HUES48 (cell line): ENCODE data around the gene PER1.

Source experiments
- H3K27ac ChIP-seq: one replicate; pipeline ENCODE4 v1.7.0; 2013; ENCODE audit warnings: low read depth, low read length, inconsistent platforms
- H3K27me3 ChIP-seq: 2 replicates; pipeline ENCODE4 v1.6.1; 2013; ENCODE audit warnings: mild to moderate bottlenecking, low read length; ENCODE audit not compliant: control insufficient read depth, insufficient read depth
- H3K36me3 ChIP-seq: 2 replicates; pipeline ENCODE4 v1.6.1; 2013; ENCODE audit warnings: low read length; ENCODE audit not compliant: control insufficient read depth, insufficient read depth
- H3K4me1 ChIP-seq: 2 replicates; pipeline ENCODE4 v1.6.1; 2013; ENCODE audit warnings: mild to moderate bottlenecking, low read length; ENCODE audit not compliant: control insufficient read depth, insufficient read depth
- H3K4me3 ChIP-seq: 2 replicates; pipeline ENCODE4 v1.5.1; 2013; ENCODE audit warnings: mild to moderate bottlenecking, low read depth, low read length
- H3K9ac ChIP-seq: 2 replicates; pipeline ENCODE4 v1.6.1; 2013; ENCODE audit warnings: mild to moderate bottlenecking, low read depth, low read length, moderate library complexity
- H3K9me3 ChIP-seq: 2 replicates; pipeline ENCODE4 v1.6.1; 2013; ENCODE audit warnings: low read length; ENCODE audit not compliant: control insufficient read depth, insufficient read depth

Gene PER1

DNA sequence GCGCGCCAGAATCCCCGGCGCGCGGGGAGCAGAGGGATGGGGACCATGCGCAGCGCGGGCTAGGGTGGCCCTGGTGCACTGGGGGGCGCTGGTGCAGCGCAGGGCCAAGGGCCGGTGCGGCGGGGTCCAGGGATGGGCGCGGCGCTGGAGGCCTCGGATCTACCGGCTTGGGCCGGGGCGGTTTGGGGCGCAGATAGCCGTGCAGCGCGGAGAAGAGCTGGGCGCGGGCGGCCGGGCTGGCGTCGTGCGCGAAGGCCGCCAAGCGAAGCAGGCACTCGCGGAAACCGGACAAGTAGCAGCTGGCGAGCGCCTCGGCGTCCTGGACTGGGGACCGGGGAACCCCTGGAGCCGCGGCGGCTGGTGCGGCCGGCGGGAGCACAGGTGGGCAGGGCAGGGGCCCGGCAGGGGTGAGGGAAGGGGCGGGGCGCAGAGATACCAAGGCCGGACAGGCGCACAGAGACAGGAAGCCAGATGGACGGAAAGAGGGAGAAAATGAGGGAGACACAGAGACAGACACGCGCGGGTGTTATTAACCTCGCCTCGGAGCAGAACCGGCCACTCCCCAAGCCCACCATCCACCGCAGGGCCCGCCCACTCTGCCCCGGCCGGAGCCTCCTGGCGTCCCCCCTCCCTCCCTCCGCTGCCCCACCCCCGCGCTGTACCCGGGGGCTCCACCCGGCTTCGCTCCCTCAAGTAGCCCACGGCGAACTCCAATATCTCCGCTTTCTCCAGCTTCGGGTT lies 30.4 kb downstream of the PER1 start:
- Histone ChIP-seq H3K27ac (no peak overlapping the region), H3K4me1 (peaks cover 23% of the 10 kb centered on the region), H3K9ac (no peak overlapping the region), H3K4me3 (peak overlapping the region; percentile 88), H3K9me3 (no peaks in the 10 kb centered on the region), H3K36me3 (no peaks in the 10 kb centered on the region), H3K27me3 (peaks cover 57% of the 10 kb centered on the region)

DNA sequence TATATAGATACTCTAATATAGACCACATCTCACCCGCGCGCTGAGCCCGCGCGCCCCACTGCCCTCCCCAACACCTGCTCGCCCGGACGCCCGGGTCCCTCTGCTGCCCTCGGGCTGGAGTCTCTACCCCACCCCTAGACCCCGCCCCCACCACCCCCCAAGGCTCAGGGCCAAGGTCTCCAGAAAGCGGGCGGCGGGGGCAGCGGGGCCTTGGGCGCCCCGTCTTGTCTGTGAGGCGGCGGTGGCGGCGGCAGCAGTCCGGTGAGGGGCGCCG lies 30.9 kb downstream of the PER1 start:
- H3K27ac ChIP-seq: no peak overlapping the region
- peaks cover 59% of the 10 kb centered on the region for H3K27me3 ChIP-seq
- H3K9me3 ChIP-seq: no peaks in the 10 kb centered on the region
- peak overlapping the region; percentile 88 for H3K4me3 ChIP-seq
- no peaks in the 10 kb centered on the region for H3K36me3 ChIP-seq
- peaks cover 21% of the 10 kb centered on the region for H3K4me1 ChIP-seq
- H3K9ac ChIP-seq: no peak overlapping the region

DNA sequence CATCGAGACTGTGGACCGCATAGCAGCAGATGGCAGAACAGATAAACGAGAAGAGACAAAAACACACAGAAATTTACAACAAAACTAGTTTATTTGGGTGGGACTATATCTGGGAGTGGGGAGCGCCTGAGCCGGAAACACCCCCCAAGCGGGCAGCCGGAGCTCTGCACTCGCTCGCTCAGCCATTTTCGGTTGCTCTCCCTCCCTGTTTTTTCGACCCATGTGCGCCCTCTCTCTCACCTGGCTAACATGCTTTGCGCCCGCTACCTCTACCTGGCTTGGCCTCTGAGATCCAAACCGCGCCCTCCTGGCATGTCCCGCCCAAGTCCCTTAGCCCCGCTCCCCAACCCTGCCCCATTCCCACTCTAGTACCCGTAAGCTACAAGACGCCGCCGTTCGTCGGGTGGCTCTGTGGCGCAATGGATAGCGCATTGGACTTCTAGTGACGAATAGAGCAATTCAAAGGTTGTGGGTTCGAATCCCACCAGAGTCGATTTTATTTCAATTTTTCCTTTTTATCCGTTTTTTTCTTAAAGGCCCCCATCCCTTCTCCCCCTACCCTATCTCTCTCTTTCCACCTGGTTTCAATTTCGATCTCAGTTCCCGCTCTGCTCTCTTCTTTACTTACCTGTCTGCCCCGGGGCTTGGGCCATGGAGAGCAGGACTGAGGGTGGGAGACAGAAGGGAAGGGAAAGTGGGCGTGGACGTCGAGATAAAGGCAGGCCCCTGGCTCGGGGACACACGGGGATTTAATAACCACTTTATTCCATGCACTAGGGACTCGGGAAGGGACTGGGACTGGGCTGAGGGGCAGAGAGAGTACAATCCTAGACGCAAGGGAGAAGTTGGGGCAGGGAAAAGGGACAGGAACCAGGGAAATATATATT lies 31.4 kb downstream of the PER1 start:
- Histone ChIP-seq H3K9ac (peak overlapping the region; percentile 36; the same call in 1 of the 2 replicates), H3K36me3 (no peaks in the 10 kb centered on the region), H3K27me3 (peaks cover 62% of the 10 kb centered on the region), H3K4me1 (peaks cover 21% of the 10 kb centered on the region), H3K27ac (peak overlapping the region; percentile 7), H3K4me3 (peak overlapping the region; percentile 88), H3K9me3 (no peaks in the 10 kb centered on the region)

DNA sequence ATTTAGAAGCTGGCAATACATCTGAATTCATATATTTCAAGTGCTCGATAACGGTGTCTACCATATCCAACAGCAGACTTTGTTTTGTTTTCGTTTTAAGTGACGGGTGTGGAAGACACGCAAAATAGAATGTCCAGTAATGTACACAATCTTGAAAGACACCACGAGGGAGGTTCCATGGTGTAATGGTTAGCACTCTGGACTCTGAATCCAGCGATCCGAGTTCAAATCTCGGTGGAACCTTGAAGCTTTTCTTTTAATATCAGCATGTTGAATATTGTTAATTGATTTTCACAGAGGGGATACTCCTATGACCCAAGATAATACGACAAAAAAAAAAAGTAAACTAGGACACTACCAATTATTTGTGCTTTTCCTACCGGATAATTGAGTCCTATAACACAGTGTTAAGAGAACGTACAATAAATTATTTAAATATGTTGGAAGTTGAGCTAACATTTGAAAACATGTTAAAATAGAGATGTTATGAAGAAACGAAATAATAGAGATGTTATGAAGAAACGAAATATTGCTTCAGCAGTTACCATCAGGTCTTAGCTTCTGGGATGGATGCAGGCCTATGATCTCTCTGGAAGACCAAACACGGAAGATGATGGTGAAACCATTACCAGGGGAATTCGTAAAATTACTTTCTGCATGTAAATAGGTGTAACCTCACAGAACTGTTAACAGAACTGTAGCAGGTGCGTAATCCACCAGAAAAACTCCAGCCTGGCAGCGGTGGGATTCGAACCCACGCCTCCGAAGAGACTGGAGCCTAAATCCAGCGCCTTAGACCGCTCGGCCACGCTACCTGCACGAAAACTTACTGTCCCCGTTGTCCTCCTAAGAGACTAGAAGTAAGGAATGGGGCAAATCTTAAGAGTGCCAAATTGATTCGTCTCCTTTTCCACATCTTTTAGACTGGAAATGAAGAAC lies 32.4 kb downstream of the PER1 start:
- peak overlapping the region; percentile 88 for H3K4me3 ChIP-seq
- no peaks in the 10 kb centered on the region for H3K9me3 ChIP-seq
- no peaks in the 10 kb centered on the region for H3K36me3 ChIP-seq
- H3K9ac ChIP-seq: peak overlapping the region; percentile 36; the same call in 1 of the 2 replicates
- H3K4me1 ChIP-seq: peaks cover 17% of the 10 kb centered on the region
- H3K27ac ChIP-seq: peak overlapping the region; percentile 7
- H3K27me3 ChIP-seq: peaks cover 64% of the 10 kb centered on the region

DNA sequence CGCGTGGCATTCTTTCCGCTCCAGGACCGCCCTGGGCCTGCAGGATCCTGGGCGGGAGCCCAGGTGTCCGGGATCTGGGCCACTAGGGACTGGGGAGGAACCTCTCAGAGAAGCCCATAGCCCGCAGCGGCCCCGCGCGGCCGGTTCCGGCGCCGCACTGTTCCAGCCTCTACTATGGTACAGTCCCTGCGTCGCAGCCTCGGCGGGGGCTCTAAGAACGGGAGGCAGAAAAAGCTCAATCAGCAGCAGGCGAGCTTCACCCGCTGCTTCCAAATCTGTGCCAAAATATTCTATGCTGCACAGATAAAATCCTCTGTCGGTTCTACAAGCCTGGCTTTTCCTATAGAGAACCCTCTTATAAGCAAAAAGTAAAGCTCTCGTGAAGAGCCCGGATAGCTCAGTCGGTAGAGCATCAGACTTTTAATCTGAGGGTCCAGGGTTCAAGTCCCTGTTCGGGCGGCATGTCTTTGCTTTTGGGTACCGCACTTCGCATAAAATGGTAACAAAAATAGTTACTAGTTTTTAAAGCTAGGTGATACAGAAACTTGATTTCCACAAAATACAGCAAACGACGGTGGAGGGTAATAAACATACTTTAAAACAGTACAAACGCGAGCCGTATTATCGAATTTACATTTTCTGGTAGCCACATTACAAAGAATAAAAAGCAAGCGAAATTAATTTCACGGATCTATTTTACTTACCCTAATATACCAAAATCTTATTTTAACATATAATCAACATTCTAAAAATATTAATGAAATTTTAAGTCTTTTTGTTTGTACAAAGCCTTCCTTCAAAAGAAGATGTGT lies 33.2 kb downstream of the PER1 start:
- H3K27me3 ChIP-seq: peaks cover 61% of the 10 kb centered on the region
- H3K4me3 ChIP-seq: peak overlapping the region; percentile 88
- H3K27ac ChIP-seq: no peak overlapping the region
- no peak overlapping the region for H3K9ac ChIP-seq
- H3K36me3 ChIP-seq: no peaks in the 10 kb centered on the region
- peaks cover 9% of the 10 kb centered on the region; the same call in 1 of the 2 replicates for H3K4me1 ChIP-seq
- H3K9me3 ChIP-seq: no peaks in the 10 kb centered on the region

DNA sequence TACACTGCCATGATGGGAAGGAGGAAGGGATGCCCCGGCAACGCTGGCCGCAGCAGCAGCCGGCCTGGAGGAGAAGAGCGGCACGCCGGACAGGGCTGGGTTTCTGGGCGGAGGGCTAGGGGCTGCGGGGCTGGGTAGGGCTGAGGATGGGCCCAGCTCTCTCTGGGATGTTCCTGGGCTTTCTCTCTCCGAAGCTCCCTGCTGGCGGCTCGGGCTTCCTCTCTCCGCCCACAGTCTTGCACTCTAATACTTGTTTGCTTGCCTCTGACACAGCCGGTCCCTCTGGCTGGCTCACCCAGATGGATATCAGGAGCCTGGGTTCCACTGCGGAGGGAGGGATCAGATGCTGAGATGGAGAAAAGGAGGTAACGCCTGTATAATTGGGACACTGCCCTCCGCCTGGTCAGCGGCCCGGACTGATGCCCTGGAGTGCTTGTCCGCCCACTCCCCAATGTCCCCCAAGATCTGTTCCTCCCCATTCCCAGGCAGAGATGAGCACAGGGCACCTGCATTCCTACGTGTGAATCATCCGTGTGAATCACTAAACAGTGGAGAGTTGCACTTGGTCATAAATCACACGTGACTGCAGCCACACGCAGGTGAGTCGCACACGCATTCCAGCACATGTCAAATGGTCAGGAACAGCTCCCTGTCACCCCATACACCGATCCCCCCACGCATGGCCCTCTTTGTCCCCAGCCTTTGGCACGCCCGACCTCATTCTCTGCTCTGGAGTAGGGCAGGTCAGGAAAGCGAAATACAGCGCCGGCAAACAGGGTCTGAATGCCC lies 34.0 kb downstream of the PER1 start, which contains the start of gene ALOXE3:
TSS of gene ALOXE3 (minus strand) at position 535 of the 789 bp plus-strand sequence. CDS start at position 11, 524 bp downstream.
- H3K36me3 ChIP-seq: no peaks in the 10 kb centered on the region
- H3K9ac ChIP-seq: no peak within 1 kb of the TSS
- peak within 1 kb of the TSS; percentile 88 for H3K4me3 ChIP-seq
- no peaks in the 10 kb centered on the region for H3K9me3 ChIP-seq
- peaks cover 9% of the 10 kb centered on the region; the same call in 1 of the 2 replicates for H3K4me1 ChIP-seq
- H3K27me3 ChIP-seq: peaks cover 53% of the 10 kb centered on the region
- H3K27ac ChIP-seq: no peak within 1 kb of the TSS

DNA sequence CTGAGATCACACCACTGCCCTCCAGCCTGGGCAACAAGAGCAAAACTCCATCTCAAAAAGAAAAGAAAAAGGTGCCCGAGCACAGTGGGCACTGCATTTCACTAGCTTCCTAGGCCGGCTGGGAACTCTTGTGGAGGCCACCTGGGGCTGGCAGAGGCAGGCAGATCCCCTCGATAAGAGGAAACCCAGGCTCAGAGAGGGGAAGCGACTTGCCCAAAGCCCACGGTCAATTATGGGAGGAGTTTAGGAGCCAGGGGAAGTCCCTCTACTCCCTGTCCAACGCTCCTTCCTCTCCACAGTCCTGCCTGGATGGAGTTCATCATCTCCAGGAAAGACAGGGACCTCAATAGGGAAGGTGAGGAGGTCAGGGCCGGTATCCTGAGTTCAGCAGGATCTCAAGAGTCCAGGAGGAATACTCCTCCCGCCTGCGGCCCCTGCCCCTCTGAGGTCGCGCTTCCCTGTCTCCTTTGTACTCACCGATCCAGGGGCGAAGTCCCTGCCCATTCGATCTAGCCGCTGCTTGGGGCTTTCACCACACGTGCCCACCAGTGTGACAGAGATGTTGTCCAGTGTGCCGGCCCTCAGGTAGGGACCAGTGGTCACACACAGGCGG lies 34.7 kb downstream of the PER1 start:
- Histone ChIP-seq H3K4me3 (peak overlapping the region; percentile 88), H3K27me3 (peaks cover 52% of the 10 kb centered on the region), H3K36me3 (no peaks in the 10 kb centered on the region), H3K9me3 (no peaks in the 10 kb centered on the region), H3K9ac (no peak overlapping the region), H3K4me1 (peaks cover 5% of the 10 kb centered on the region; the same call in 1 of the 2 replicates), H3K27ac (no peak overlapping the region)

DNA sequence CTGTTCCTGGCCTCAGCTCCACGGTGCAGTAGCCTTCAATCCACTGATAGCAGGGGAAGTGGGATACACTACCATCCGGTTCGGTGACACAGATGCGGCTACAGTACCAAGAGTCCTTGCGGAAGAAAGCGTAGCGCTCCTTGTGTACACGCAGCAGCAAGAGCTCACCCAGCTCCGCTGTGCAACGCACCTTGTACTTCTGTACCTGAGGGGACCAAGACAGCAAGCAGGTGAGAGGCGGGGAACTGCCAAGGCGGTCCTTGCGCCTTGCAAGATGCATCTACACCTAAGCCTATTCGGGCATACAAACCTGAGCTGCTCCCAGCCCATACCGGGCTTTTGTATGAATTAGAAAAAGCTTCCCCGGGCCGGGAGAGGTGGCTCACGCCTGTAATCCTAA lies 35.4 kb downstream of the PER1 start:
- H3K27me3 ChIP-seq: peaks cover 56% of the 10 kb centered on the region
- H3K4me3 ChIP-seq: no peak overlapping the region

DNA sequence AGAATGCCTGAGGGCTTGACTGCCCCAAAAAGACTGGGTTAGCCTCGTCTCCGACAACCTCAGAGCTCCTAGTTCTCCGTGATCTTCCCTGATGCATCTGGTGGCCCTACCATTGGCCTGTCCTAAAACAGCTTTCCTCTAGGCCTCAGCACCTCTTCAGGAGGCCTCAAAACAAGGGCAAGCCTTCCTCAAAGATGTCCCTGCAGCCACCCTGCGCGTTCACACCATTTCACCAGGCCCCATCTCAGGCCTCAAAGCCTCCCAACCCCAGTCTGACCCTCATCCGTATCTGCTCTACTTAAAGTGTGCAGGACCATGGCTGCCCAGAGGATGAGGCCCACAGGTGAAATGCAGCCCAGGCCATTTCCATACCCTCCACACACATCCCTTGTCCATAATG lies 41.3 kb downstream of the PER1 start:
- Histone ChIP-seq H3K4me3 (no peak overlapping the region), H3K9ac (no peak overlapping the region), H3K9me3 (no peaks in the 10 kb centered on the region), H3K27ac (no peak overlapping the region), H3K4me1 (no peaks in the 10 kb centered on the region), H3K27me3 (peaks cover 63% of the 10 kb centered on the region), H3K36me3 (no peaks in the 10 kb centered on the region)

More for the DNA sequence above, 35.4 kb downstream of the PER1 start:
- Histone ChIP-seq H3K9ac (no peak overlapping the region), H3K4me1 (peaks cover 5% of the 10 kb centered on the region; the same call in 1 of the 2 replicates), H3K27ac (no peak overlapping the region), H3K9me3 (no peaks in the 10 kb centered on the region), H3K36me3 (no peaks in the 10 kb centered on the region)
